NCI-H2107 (cell line): ENCODE results near the gene STK32C.
"Not testable (repeated sequence)": the region's sequence is repeated elsewhere in the genome, so short reads cannot be mapped to it uniquely, and the experiment has no call there.

ENCODE experiments used
- DNase-seq: peaks from one replicate; lab custom pipeline; 2025; lab: John Stamatoyannopoulos, UW

The STK32C gene

DNA sequence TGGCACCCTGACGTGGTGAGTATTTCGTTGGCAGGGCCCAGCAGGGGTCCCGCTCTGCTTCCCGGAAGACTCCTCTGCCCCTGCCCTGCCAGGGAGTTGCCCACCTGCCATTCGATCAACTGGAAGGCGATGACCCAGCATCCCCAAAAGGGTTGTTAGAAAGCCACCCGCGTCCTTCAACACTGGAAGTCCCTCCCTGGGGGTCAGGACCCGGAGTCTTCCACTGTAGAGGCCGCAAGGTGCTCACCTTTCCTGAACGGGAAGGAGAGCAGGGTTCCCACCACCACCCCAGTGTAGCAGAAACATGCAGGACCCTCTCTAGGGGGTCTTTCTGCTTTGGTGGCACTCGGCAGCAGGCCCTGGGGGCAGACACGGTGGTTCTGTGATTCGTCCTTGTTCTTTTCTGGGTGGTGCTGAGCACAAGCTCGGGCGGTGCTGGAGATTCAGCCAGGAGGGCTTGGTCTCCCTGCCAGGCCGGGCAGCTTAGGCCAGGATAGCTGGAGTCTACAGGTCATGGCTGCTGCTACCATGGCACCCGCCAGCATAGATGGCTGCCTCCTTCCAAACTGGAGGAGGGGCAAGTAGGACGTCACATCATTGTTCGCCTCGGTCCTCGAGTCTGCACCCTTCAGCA, 140.6 kb downstream of the STK32C start:
- no peak for DNase-seq

DNA sequence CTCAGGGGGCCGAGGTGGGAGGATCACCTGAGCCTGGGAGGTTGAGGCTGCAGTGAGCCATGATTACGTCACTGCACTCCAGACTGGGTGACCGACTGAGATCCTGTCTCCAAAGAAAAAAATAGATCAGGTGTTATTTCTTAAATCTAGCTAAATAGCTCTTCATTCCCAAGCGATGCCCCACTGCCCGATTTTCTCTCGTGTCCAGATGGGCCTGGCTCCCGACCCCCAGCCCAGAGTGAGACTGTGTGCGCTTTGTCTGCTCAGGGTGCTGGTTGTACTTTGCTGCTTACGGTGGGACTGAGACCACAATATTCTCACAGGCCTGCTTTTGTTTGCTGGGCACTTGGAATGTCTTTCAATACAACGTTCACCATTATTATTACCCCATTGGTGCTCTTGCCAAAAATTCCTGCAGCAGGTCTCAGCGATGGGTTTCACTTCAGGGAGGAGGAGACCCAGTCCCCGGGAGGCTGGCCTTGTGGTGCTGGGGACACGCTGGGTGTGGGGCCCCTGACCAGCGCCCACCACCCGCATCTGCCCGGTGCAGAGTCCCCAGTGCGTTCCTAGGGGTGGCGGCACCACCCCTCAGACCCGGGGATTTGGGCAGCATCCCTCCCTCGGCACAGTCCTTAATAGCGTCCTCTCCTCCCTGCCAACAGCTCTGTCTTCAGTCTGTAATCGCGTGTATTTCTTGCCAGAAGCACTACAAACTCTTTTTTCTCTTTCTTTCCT, 141.4 kb downstream of the STK32C start:
- DNase-seq: no peak

GRCh38 chr10:132165416-132165980, 142.3 kb downstream of the STK32C start:
- no peak for DNase-seq

- DNase-seq: no peak
Measured at GRCh38 chr10:132164761-132165278, 142.9 kb downstream of the STK32C start.

- no peak for DNase-seq
Measured at GRCh38 chr10:132163826-132164515, 143.8 kb downstream of the STK32C start.

DNA sequence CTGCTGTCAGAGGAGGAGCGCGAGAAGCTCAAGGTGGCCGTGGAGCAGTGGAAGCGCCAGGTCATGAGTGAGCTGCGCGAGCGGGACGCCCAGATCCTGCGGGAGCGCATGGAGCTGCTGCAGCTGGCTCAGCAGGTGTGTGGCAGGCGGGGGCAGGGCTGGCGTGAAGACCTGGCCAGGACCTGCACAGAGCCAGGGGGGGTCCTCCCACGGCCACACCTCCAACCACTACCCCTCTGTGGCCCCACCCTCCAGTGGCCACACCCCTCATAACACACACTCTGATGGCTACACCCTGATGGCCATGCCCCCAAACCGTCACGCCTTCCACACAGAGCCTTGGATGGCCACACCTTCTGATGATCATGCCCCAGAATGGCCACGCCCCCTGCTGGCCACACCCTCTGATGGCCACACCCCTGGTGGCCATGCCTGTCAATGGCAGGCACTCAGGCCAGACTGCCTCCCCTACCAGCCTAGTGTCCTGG, 144.4 kb downstream of the STK32C start:
- peak; percentile 60 for DNase-seq

DNA sequence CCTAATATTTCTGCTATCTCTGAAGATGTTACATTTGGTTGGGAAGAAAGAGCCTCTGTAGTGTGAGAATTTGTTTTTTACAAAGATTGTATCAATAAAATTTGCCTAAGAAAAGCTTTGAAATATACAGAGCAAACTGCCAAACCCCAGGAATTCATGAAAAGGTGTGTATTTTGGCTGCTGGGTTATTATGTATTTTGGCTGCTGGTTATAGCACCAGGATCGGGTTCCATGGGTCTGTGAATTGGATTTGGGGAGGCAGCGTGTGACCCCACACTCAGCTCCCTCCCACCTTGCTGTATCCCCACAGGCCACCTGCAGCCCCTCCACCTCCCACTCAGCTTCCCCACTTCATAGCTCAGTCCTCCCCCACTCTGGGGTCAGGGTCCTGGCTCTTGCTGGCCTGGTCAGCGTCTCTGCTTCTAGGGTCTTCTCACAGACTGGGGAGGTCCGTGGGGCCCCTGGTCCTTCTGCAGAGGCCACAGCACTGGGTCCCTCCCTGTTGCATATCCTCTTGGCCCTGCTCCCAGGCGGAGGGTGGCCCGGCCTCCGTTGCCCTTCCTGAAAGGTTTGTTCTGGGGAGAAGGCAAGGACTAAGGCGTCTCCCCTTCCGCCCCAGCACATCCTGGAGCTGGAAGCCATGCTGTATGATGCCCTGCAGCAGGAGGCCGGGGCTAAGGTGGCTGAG, 145.0 kb downstream of the STK32C start:
- DNase-seq: no peak

DNA sequence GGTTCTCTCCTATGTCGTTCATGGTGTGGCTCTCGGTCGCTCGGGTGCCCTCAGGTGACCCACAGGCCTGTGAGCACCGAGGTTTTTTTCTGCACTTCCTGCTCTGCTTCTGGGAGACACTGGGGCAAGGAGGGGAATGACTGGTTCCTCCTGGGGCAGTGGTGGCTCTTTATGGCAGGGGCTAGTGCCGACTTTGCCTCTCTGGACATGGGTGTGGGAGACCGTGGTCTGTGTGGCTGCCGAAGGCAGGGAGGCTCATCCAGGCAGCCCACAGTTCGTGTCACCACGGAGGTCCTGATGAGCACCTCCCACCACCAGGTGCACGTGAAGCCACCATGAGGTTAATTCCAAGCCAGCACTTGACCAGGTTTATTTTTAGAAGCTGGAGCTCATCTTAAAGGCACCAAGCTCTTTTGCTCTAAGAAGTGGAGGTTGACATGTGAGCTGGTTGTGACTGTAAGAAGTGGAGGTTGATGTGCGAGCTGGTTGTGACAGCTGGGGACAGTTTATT, 145.7 kb downstream of the STK32C start:
- DNase-seq: peak; percentile 31

GRCh38 chr10:132160834-132161622, 146.7 kb downstream of the STK32C start:
- not testable (repeated sequence) for DNase-seq

- DNase-seq: not testable (repeated sequence)
Measured at GRCh38 chr10:132160231-132160630, 147.5 kb downstream of the STK32C start.

GRCh38 chr10:132159302-132160230, 148.2 kb downstream of the STK32C start:
- DNase-seq: not testable (repeated sequence)

DNA sequence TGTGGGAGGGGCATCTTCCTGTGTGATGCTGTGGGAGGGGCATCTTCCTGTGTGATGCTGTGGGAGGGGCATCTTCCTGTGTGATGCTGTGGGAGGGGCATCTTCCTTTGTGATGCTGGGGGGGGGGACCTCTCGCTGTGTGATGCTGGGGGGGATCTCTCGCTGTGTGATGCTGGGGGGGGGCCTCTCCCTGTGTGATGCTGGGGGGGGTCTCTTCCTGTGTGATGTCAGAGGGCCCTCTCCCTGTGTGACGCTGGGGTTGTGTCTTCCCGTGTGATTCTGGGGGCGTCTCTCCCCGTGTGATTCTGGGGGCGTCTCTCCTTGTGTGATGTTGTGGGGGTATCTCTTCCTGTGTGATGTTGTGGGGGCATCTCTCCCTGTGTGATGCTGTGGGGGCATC, 148.9 kb downstream of the STK32C start:
- DNase-seq: no peak

DNA sequence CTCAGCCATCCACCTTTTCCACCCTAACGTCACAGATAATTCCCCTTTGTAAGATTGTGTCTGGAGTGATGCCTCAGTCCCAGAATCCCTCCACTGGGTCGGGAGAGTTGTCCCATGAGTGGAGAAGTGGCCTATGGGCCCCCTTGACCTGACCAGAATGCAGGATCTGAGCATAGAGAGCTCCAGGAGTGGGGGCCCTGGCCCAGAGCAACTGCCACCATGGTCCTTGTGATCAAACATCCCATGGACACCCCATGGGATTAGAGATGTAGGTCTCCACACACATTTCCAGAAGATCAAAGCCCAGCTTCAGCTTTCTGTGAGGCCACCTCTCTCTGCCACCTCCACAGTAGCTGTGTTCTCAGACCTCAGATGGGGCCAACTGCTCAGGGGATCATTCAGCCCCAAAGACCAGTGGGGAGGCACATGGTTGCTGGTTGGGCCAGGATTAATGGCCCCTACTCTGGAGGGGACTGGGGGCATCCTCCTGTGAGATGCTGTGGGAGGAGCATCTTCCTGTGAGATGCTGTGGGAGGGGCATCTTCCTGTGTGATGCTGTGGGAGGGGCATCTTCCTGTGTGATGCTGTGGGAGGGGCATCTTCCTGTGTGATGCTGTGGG, 149.5 kb downstream of the STK32C start:
- DNase-seq: no peak
